ENCODE data around the gene DMD. TPM values are rescaled to one million over a fixed set of nuclear protein-coding genes. Genes with fewer than 3 reads are reported as not detected.
A peak's percentile ranks its signal among the peaks of the same experiment; 100 is the strongest.

The DMD gene
- polyA plus RNA-seq, 10 donors, result 48.0 to 129 (median 88.5) TPM

GRCh38 chrX:32495855-32496254 is 715.5 kb downstream of the DMD start:
- DNase-seq, result no peak

- DNase-seq, result no peak
These were observed 722.2 kb downstream of the DMD start for GRCh38 chrX:32489125-32489524.

- DNase-seq, result no peak
These were observed 727.7 kb downstream of the DMD start for GRCh38 chrX:32483534-32484136.

- DNase-seq, result no peak
These were observed 731.3 kb downstream of the DMD start for GRCh38 chrX:32480019-32480418.

- no peak for DNase-seq
These were observed 739.0 kb downstream of the DMD start for GRCh38 chrX:32472364-32472763.

DNA sequence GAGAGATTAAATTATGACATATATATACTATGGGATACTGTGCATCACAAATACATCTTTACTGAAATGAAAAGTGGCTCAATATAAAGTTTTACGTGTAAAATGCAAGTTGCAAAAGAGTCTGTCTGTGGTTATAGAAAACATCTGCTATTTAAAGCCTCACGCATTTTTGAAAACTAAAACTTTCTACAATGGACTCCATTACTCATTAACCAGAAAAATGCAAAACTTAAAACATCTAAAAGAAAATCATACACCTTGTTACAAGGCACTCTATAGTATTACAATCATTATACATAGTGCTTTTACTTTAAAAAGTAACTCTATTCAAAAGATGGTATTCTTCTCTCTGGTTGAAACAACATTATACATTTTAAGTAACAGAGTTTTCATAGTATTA is 755.6 kb downstream of the DMD start:
- no peak for DNase-seq

DNA sequence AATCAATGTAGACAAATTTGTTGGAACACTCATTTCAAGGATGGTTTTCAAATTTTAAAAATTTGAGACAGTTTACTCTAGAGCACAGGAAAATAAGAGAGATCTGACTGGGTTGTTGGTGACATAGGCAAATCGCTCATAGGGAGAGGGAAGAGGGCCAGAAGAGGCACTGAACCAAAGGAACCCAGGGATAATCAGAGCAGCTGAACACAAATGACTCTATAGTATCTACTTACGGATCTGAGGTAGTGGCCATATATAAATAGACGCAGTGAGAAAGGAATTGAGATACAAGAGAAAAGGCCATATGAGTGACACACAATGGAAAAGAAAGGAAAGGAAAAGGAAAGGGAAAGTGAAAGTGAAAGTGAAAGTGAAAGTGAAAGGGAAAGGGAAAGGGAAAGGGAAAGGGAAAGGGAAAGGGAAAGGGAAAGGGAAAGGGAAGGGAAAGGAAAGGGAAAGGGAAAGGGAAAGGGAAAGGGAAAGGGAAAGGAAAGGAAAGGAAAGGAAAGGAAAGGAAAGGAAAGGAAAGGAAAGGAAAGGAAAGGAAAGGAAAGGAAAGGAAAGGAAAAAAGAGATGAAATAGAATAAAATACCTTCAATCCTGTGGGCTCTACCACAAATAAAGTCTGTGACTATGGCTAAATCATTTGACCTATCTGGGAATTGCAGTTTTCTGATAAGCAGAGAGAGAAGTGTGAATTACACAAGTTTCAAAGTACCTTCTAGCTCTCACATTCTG is 759.2 kb downstream of the DMD start:
- no peak for DNase-seq

DNA sequence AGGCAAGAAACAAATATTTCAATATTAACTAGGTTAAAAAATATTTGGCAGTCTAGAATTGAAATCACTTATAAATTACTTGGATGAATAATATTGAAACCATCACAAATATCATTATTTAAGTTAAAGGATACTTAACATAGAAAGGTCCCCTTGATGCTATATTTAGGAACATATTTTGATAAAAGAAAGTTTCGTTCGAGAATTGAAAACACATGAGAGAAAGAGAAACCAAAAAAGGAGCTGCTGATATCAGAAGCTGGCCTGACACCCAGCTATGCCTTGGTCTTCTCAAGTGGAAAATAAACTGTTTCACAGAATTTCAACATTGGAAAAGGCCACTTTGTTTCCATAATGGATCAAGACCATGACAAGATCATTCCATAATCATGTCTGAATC is 762.4 kb downstream of the DMD start:
- no peak for DNase-seq

DNA sequence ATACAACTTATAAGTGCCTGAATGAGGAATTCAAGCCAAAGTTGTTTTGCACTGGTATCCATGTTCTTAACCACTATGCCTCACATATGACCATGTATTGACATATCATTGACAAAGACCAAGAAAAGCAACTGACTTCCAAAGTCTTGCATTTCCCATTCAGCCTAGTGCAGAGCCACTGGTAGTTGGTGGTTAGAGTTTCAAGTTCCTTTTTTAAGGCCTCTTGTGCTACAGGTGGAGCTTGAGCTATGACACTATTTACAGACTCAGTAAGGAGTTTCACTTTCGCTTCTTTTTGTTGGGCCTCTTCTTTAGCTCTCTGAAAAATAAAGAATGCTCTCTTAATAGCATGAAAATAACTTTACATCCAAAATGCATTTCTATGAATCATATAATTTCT is 763.0 kb downstream of the DMD start:
- peak; percentile 0 to 1 (median 1) for DNase-seq

- DNase-seq, result no peak
These were observed 763.7 kb downstream of the DMD start for GRCh38 chrX:32447640-32448039.

GRCh38 chrX:32443841-32444240 is 767.5 kb downstream of the DMD start:
- DNase-seq, result no peak

GRCh38 chrX:32421266-32421665 is 790.1 kb downstream of the DMD start:
- no peak for DNase-seq

DNA sequence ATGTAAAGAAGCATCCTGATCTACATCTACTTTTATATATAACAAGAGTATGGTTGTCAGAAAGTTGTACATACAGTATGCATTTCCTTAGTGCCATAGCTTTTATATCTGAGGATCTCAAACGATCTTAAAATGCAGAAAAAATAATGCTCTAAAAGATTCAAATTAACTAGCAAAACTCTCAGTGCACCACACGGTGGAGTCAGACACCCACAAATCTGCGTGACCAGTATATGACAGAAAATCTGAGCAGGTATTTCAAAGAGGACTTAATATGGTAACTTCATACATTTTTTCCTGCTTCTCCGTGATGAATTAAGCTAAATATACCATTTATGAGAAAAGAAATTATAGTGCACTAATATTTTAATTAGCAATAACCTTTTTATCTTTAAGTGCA is 803.0 kb downstream of the DMD start:
- DNase-seq, result peak in 2 of 3 donors; percentile 7 to 9

DNA sequence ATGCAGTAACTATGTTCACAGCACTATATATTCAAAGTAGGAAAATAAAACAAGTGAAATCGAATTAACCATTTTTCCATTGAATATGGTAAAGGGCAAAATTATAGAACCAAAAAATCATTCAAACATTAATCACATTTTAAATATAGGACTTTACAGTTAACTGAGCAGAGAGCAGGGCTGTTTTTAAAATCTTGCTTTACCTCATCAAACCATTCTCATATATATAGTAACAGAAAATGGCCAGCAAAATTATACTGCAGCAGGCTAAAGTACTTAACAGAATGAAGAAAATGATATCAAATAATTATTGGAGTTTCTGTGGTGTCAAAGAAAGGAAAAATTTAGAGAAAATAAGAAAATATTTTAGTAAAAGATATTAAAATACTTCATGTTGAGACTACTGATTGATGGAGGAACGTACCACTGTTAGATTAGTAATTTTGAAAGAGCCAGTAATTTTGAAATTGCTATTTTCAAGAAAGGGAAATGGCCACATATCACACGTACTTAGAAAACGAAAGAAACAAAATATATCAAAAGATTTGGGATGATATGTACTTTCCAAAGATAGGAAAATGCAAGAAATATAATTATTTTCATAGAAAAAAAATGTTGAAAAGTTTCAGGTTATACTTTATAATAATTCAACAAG is 813.7 kb downstream of the DMD start:
- DNase-seq, result no peak

DNA sequence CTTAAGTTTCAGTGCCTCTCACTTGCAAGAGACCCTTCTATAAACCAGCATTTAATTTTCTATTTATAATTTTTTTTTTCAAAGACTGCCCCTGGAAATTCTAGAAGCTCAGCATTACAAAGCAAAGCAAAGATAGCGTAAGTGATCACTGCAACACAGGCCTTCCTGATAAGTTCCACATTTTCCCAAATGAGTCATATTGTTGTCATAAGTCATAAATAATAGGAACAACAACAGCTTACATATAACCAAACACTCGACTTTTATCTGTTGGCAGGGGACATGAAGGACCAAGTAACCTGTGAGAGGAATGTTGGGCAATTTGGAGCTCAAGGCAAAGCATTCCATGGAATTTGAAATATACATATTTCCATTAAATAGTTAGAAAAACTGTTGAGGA is 815.5 kb downstream of the DMD start:
- no peak for DNase-seq

DNA sequence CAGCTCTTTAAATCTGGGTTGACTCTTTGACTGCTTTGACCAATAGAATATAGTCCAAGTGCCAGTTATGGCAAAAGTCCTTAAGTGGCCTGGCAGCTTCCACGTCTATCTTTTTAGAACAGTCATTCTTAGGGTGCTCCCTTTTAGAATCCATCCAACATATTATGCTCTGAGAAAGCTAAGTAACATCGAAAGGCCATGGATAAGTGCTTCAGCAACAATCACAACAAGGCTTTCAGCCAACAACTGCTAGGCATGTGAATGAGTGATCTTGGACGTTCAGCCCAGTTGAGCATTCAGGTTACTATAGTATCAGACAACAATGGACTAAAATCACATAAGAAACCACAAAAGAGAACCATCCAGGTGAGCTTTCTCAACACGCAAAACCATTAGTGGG is 818.7 kb downstream of the DMD start:
- no peak for DNase-seq

DNA sequence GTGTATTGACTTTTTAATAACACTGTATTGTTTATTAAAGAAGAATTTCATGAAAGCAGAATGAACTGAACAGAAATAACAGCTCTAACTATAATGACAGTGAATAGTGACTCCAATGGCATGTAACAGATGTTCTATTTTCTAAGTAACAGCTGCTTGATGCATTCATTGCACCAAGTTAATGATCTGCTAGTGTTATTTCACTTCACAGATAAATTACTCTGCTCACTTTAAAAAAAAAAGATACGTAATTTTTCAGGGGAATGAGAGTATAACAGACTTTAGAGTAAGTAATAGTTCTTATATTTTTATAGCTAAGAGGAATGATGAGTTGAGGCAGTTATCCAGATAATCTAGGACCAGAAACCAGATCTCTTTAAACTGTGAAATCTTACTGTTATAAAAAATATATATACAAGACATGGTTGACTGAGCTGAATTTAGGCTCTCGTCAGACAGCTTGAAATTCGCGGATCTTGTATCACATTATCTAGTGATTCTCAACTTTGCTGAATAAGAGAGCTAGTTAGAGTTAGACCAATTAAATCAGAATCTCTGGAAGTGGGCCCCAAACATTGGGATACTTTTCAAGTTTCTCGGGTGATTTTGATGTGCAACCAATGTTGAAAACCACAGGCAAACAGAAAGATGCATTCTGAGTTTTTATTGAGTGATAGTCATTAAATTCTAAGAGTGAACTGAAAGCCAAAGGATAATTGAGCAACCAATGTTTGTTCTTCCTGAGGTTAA is 840.7 kb downstream of the DMD start:
- DNase-seq, result peak in 1 of 3 donors; percentile 5

GRCh38 chrX:32293962-32294700 is 917.2 kb downstream of the DMD start:
- DNase-seq, result no peak

DNA sequence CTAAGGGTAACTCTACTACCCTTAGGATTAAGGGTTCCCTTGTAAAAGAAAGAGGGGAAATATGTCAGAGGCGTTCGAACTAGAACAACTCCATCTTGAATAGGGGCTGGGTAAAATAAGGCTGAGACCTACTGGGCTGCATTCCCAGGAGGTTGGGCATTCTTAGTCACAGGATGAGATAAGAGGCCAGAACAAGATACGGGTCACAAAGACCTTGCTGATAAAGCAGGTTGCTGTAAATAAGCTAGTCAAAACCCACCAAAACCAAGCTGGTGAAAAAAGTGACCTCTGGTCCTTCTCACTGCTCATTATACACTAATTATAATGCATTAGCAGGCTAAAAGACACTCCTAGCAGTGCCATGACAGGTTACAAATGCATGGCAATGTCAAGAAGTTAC is 922.0 kb downstream of the DMD start:
- no peak for DNase-seq

DNA sequence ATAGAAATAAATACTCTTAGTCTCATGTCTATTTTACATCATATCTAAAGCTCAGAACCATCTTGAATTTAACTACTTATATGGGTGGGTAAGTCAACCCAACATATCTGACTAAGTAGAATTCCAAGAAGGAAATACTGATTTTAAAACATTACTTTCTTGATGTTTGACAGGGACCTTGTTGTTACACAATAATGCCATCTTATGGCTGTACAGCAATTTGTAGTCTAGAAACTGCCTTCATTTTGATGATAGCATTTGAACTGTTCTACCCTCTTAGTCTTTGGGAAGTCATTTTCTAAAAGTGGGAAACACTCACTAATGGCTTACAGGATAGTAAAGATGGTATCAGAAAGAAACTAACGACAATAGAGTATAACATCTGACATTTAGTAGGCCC is 929.5 kb downstream of the DMD start:
- DNase-seq, result no peak

DNA sequence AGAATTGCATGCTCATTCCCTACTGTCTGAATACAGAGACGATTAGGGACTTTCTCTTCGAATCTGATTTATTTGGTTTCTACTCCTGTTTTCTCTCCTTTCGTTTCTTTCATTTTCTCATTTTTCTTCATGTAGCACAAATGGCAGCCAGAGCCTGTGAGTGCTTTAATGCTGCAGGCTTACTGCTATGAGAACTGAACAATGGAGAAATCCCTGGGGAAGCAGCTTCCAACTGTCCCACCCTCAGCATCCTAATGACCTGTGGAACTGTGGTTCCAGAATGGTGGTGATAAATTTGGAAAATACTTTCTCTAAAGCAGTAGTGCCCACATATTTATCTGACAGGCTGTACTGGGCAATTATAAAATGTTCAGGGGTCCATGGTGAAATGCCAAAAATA is 930.4 kb downstream of the DMD start:
- no peak for DNase-seq

- DNase-seq, result no peak
These were observed 930.9 kb downstream of the DMD start for GRCh38 chrX:32280489-32280888.
